Fibroblast of skin of left quadriceps (primary cell): ENCODE measurements around the gene AIMP1.

Experiments used
- DNase-seq, 2 experiments: peaks; one replicate each; pipeline ENCODE4 v3.0.0-alpha.2; 2013; ENCODE audit warnings: low read depth in 2 of 2

The AIMP1 gene

GRCh38 chr4:106315968-106316772 lies at the start of gene AIMP1, which contains the start of gene TBCK:
AIMP1 (plus strand) TSS chr4:106316550; CDS start chr4:106325010, 8,460 bp downstream.
TBCK (minus strand) TSS chr4:106316209; CDS start chr4:106308960, 7,249 bp downstream.
- peak; percentile 84 to 86 for DNase-seq

GRCh38 chr4:106268786-106269185 lies 47.6 kb upstream of the AIMP1 start:
- peak; percentile 67 to 75 for DNase-seq

GRCh38 chr4:106269711-106270110 lies 46.6 kb upstream of the AIMP1 start:
- peak; percentile 34 to 36 for DNase-seq

GRCh38 chr4:106270736-106271135 lies 45.6 kb upstream of the AIMP1 start:
- no peak for DNase-seq

- no peak for DNase-seq
These were observed 42.5 kb upstream of the AIMP1 start for GRCh38 chr4:106273831-106274230.

- DNase-seq, result no peak
These were observed 39.1 kb upstream of the AIMP1 start for GRCh38 chr4:106277140-106277675.

GRCh38 chr4:106284227-106284626 lies 32.1 kb upstream of the AIMP1 start:
- DNase-seq, result no peak

GRCh38 chr4:106286611-106287010 lies 29.7 kb upstream of the AIMP1 start:
- no peak for DNase-seq

GRCh38 chr4:106287353-106287969 lies 28.9 kb upstream of the AIMP1 start:
- peak; percentile 79 to 80 for DNase-seq

GRCh38 chr4:106289737-106290136 lies 26.6 kb upstream of the AIMP1 start:
- DNase-seq, result no peak

- DNase-seq, result no peak
These were observed 24.7 kb upstream of the AIMP1 start for GRCh38 chr4:106291678-106292077.

GRCh38 chr4:106294062-106294461 lies 22.3 kb upstream of the AIMP1 start:
- no peak for DNase-seq

GRCh38 chr4:106297245-106298035 lies 18.9 kb upstream of the AIMP1 start:
- no peak for DNase-seq

- no peak for DNase-seq
These were observed 16.4 kb upstream of the AIMP1 start for GRCh38 chr4:106299977-106300376.

GRCh38 chr4:106301393-106302061 lies 14.8 kb upstream of the AIMP1 start:
- DNase-seq, result no peak

GRCh38 chr4:106302062-106302438 lies 14.3 kb upstream of the AIMP1 start:
- no peak for DNase-seq

- no peak for DNase-seq
These were observed 12.6 kb upstream of the AIMP1 start for GRCh38 chr4:106303548-106304281.

- DNase-seq, result no peak
These were observed 11.7 kb upstream of the AIMP1 start for GRCh38 chr4:106304632-106305031.

- no peak for DNase-seq
These were observed 10.8 kb upstream of the AIMP1 start for GRCh38 chr4:106305435-106306055.

- DNase-seq, result no peak
These were observed 9.8 kb upstream of the AIMP1 start for GRCh38 chr4:106306561-106306960.
